Colon (tissue), 2 donors: ENCODE data around the gene FRMD1.

Source experiments
- FAIRE-seq: peaks from 2 replicates; lab custom pipeline; 2012; peaks lifted over from hg19 to GRCh38; lab: Jason Lieb, UNC
- donor health status: control.
- donor health status: control.

FRMD1 gene

DNA sequence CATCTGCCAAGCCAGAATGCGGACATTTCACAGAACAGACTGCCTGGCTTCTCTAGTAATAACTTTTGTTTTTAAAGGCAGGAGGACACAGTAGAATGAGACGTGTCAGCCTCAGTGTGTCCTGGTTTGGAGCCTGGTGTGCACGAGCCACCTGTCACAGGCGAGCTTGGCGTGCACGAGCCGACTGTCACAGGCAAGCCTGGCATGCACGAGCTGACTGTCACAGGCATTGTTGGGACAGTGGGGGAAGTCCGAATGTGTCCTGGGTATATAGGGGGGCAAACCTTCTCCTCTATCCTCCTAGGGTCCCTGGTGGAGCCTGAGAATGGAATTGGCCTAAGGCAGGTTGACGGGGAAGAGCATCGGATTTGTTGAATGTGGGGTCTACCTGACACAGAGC lies 74.1 kb downstream of the FRMD1 start:
- FAIRE-seq: no peak

DNA sequence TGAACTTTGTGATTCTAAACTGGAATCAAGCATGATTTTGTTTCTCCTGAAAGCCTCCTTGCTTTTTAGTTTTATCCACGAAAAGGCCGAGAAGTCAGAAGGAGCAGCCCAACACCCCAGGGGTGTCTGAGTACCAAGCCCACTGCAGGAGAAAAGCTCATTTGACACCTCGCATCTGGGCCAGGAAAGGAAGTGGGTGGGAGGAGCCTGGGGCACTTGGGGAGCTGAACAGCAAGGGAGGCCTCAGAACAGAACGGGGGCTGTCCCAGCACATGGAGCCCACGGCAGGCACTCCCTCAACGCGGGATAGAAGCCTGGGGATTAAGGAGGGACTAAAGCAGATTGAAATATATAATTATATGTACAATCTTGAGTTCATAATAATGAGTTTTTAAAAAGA lies 75.0 kb downstream of the FRMD1 start:
- FAIRE-seq: no peak
